Colonic mucosa (tissue), 4 donors: ENCODE data around the gene GRIN2A. TPM values are rescaled to one million over a fixed set of nuclear protein-coding genes. Genes with fewer than 3 reads are reported as not detected.

Source experiments
- DNase-seq: peaks from one replicate; pipeline ENCODE4 v3.0.0-alpha.2; 2020
- H3K27ac ChIP-seq: fragments of 200-600 bp; one replicate; pipeline ENCODE4 v1.8.0; 2021
- H3K27me3 ChIP-seq: fragments of 200-600 bp; one replicate; pipeline ENCODE4 v1.8.0; 2021
- H3K36me3 ChIP-seq: fragments of 200-600 bp; one replicate; pipeline ENCODE4 v1.8.0; 2021
- H3K4me1 ChIP-seq: fragments of 200-600 bp; one replicate; pipeline ENCODE4 v1.8.0; 2021; ENCODE audit warnings: mild to moderate bottlenecking
- H3K4me3 ChIP-seq: fragments of 200-600 bp; one replicate; pipeline ENCODE4 v1.8.0; 2021
- H3K9ac ChIP-seq, 2 donors: one replicate each; pipeline ENCODE4 v1.7.0; 2013; ENCODE audit warnings: control low read depth in 2 of 2, low read depth in 2 of 2, low read length in 2 of 2
- H3K9me3 ChIP-seq: fragments of 200-600 bp; one replicate; pipeline ENCODE4 v1.8.0; 2021
- CTCF ChIP-seq: fragments of 200-600 bp; IDR thresholded peaks from one replicate; pipeline ENCODE4 v1.8.0; 2022; ENCODE audit warnings: antibody characterized with exemption, mild to moderate bottlenecking
- intact Hi-C: fragments of 100-400 bp; cut with DNase I; formaldehyde crosslinking; loops from one replicate; pipeline ENCODE4 v1.14.1; 2022
- total RNA-seq, 2 donors: library from RNA; stranded (reverse); fragmentation: NEBNext Ultra II Directional in 1 of 2; extraction: Animal tissue kit (Norgen Biotek cat#: 25700) in 1 of 2; gene quantifications; one replicate each; pipeline ENCODE4 v1.2.1, GENCODE V29; 2021
- donor health status: healthy.
- donor health status: DM: no; HTN: no; CAD: no.
- donor health status: DM: no; HTN: no; CAD: no.

Gene GRIN2A
- total RNA-seq, 2 donors from 2014 or later: 0.15 to 0.40 TPM

- no peaks in the 10 kb centered on the region for H3K27me3 ChIP-seq
- DNase-seq: no peak
- H3K9me3 ChIP-seq: no peaks in the 10 kb centered on the region
- H3K27ac ChIP-seq: no peak overlapping the region
- TF ChIP-seq CTCF: no peak
- H3K4me1 ChIP-seq: no peaks in the 10 kb centered on the region
- H3K4me3 ChIP-seq: no peak overlapping the region
- intact Hi-C loops: no loop called here
- H3K36me3 ChIP-seq: no peaks in the 10 kb centered on the region
- H3K9ac ChIP-seq: no peak overlapping the region
Measured at GRCh38 chr16:9934723-9935508, 247.3 kb downstream of the GRIN2A start.

DNA sequence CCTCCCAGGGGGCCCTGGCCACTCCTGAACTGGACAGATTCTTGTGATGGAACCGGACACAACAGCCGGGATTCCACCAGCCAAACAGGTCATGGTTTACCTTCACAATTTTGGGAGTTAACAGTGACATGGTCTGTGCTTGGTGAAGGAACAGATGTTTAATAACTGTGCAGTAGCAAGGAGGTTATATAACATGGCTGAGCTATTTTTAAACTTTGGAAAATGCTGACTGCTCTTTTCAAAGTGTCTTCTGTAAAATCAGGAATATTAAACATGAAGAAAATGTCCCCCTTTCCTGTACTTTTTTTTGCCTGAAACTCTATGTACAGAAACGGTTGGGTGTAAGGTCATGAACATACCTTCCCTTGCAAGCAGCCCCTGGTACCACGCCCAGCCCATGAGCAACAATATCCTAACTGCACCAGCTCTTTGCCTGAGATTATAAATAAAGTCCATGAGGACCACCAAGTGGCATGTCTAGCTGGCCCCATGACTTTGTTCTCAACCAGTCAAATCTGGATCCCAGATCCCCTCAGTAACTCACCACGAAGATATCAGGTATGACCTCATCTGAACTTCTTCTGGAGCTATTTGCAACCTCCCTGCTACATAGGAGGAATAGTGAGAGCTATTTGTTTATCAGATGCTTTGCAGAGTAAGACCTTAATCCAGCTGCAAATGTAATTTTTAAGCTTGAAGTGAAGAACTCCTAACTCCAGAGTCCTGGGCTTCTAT, 249.1 kb downstream of the GRIN2A start:
- Histone ChIP-seq H3K9ac (no peak overlapping the region), H3K36me3 (no peaks in the 10 kb centered on the region), H3K27me3 (no peaks in the 10 kb centered on the region), H3K27ac (no peak overlapping the region), H3K4me3 (no peak overlapping the region), H3K4me1 (no peaks in the 10 kb centered on the region), H3K9me3 (no peaks in the 10 kb centered on the region)
- intact Hi-C loops: no loop called here
- TF ChIP-seq CTCF: no peak
- DNase-seq: no peak

- H3K4me1 ChIP-seq: no peaks in the 10 kb centered on the region
- intact Hi-C loops: no loop called here
- no peak overlapping the region for H3K9ac ChIP-seq
- H3K27me3 ChIP-seq: no peaks in the 10 kb centered on the region
- no peaks in the 10 kb centered on the region for H3K36me3 ChIP-seq
- DNase-seq: no peak
- H3K9me3 ChIP-seq: no peaks in the 10 kb centered on the region
- H3K4me3 ChIP-seq: no peak overlapping the region
- no peak for TF ChIP-seq CTCF
- no peak overlapping the region for H3K27ac ChIP-seq
Measured at GRCh38 chr16:9932000-9932399, 250.2 kb downstream of the GRIN2A start.

GRCh38 chr16:9929836-9930235, 252.4 kb downstream of the GRIN2A start:
- Histone ChIP-seq H3K9me3 (no peaks in the 10 kb centered on the region), H3K36me3 (no peaks in the 10 kb centered on the region), H3K4me1 (no peaks in the 10 kb centered on the region), H3K9ac (no peak overlapping the region), H3K27ac (no peak overlapping the region), H3K27me3 (no peaks in the 10 kb centered on the region), H3K4me3 (no peak overlapping the region)
- intact Hi-C loops: no loop called here
- DNase-seq: no peak
- TF ChIP-seq CTCF: no peak

DNA sequence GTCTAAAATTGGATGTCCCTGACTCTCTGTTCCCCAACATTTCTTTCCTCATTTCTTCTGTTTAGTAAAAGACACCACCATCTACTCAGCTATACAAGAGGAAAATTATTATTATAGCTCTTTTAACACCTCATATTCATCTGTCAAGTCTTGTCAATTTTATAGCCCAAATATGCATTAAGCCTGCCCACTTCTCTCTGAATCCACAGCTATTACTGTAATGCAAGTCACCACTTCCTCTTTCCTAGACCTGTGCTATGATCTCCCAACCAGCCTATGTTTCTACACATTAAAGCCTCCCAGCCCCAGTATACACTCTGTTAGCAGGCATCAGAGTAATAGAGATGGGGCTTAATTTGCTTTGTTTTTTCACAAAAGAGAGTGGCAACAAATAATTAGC, 252.9 kb downstream of the GRIN2A start:
- no peaks in the 10 kb centered on the region for H3K4me1 ChIP-seq
- no peak for TF ChIP-seq CTCF
- H3K9me3 ChIP-seq: no peaks in the 10 kb centered on the region
- H3K27me3 ChIP-seq: no peaks in the 10 kb centered on the region
- no peak overlapping the region for H3K9ac ChIP-seq
- no peak overlapping the region for H3K4me3 ChIP-seq
- no peaks in the 10 kb centered on the region for H3K36me3 ChIP-seq
- no peak for DNase-seq
- H3K27ac ChIP-seq: no peak overlapping the region
- intact Hi-C loops: no loop called here
